Thyroid gland (tissue), 4 donors: Measurements from ENCODE around the gene PDGFC. TPM values are rescaled to one million over a fixed set of nuclear protein-coding genes. Genes with fewer than 3 reads are reported as not detected.

Experiments
- DNase-seq, 2 donors: peaks; one replicate each; pipeline ENCODE4 v3.0.0-alpha.2; 2019
- H3K27ac ChIP-seq, 3 donors: fragments of 200-600 bp; sonication (generic); 1 replicate in 2 of 3; 2 replicates in 1 of 3; pipeline ENCODE4 v1.5.1; 2016 to 2019; ENCODE audit warnings: mild to moderate bottlenecking in 1 of 3, moderate library complexity in 1 of 3
- H3K27me3 ChIP-seq: fragments of 200-600 bp; sonication (generic); one replicate; pipeline ENCODE4 v1.5.1; 2019
- H3K36me3 ChIP-seq, 2 donors: fragments of 200-600 bp; sonication (generic); one replicate each; pipeline ENCODE4 v1.5.1; 2016 to 2019
- H3K4me1 ChIP-seq, 2 donors: fragments of 200-600 bp; sonication (generic); one replicate each; pipeline ENCODE4 v1.5.1; 2017 to 2019
- H3K4me3 ChIP-seq, 3 donors: fragments of 200-600 bp; sonication (generic); replicated peaks in 1 of 3; 1 replicate in 2 of 3; 2 replicates in 1 of 3; pipeline ENCODE4 v1.5.1; 2016; ENCODE audit warnings: mild to moderate bottlenecking in 1 of 3
- H3K9me3 ChIP-seq: fragments of 200-600 bp; sonication (generic); one replicate; pipeline ENCODE4 v1.5.1; 2017
- CTCF ChIP-seq, 6 experiments: fragments of 200-600 bp in 3 of 6; fragments of 450-650 bp in 3 of 6; sonication (generic) in 3 of 6; IDR thresholded peaks; one replicate each; pipeline ENCODE4 v1.5.1; 2016 to 2019; ENCODE audit warnings: antibody characterized with exemption in 6 of 6, mild to moderate bottlenecking in 2 of 6, inconsistent platforms in 1 of 6, moderate library complexity in 1 of 6
- POLR2A ChIP-seq, 2 donors: fragments of 450-650 bp; IDR thresholded peaks; one replicate each; pipeline ENCODE4 v1.6.1; 2017; ENCODE audit warnings: antibody characterized with exemption in 2 of 2, mild to moderate bottlenecking in 2 of 2, moderate library complexity in 1 of 2
- WGBS, 2 donors: methylation state at CpG; one replicate each; pipeline ENCODE4 v1.1.5; 2017; 5-methylcytosine and 5-hydroxymethylcytosine counted together
- intact Hi-C: fragments of 100-400 bp; cut with DNase I; formaldehyde crosslinking; loops from one replicate; pipeline ENCODE4 v1.15.1; 2023
- total RNA-seq, 4 donors: library from RNA; depleted of rRNA; stranded (reverse); fragments of >200 nt; gene quantifications; one replicate each; pipeline ENCODE4 v1.2.3, GENCODE V29; 2016

PDGFC gene
- total RNA-seq, 4 donors from 2014 or later, result 28.9 to 34.6 (median 29.9) TPM

DNA sequence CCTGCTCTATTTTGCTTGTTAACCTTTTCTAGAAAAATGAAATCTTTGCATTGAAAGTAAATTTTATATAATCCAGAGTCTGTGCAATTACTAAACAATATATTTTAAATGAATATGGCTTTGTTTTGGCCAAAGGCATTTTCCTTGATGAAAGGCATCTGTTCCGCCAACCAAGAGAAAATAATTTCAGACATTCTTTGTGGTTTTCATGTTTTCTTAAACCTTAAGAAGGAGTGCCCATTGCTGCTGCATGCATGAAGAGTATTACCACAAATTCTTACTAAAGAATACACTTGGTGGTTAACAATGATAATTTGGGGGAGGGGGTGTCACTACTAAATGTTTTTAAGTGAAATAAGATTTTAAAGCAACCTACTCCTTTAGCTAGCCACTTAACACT, 2.7 kb upstream of the PDGFC start:
- Histone ChIP-seq H3K4me1 (peaks cover 10 to 17% of the 10 kb centered on the region in 2 donors), H3K9me3 (no peaks in the 10 kb centered on the region), H3K4me3 (no peak overlapping the region), H3K27me3 (no peaks in the 10 kb centered on the region), H3K36me3 (no peaks in the 10 kb centered on the region), H3K27ac (no peak overlapping the region)
- 91 to 98% methylated on average over 1 of the region's 1 CpG for WGBS, 2 donors
- intact Hi-C loops, result loop anchor here (10.0 kb wide), 1 partner anchor 71 kb away; no protein-coding TSS in a partner anchor
- DNase-seq, result no peak
- no peak for TF ChIP-seq POLR2A (IDR thresholded peaks at IDR 0.05)
- TF ChIP-seq CTCF (IDR thresholded peaks at IDR 0.05), result no peak

DNA sequence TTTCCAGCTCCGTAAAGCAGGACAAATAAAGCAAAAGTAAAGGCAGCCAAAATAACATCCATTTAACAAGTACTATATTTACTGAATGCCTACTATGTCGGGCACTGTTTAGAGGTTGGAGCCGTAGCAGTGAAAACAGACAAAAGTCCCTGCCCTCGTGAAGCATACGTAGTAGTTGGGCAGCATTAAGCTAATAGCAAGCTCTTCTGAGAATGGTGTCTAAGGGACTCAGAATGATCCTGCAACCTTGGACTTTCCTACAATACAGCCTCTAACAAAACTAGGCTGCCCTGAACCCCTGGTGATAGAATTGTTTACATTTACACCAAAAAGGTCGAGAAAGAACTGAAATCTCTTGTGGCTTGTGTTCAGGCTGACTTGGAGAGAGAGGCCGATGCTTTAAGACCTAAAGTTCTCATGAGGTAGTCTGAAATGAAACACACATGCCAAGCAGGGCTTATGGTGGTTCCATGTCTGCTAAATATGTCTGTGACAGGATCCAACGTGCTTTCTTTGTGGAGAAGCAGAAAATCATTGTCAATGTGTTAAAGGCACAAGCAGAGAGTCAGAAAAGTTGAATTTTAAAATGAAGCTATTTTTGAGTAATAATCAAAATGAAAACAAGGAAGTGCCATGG, 898 bp upstream of the PDGFC start:
- Histone ChIP-seq H3K27me3 (no peaks in the 10 kb centered on the region), H3K36me3 (no peaks in the 10 kb centered on the region), H3K4me3 (peak overlapping the region; percentile 47 to 58 (median 54)), H3K27ac (peak overlapping the region; percentile 85 to 95 (median 90)), H3K4me1 (peaks cover 23 to 28% of the 10 kb centered on the region in 2 donors), H3K9me3 (no peaks in the 10 kb centered on the region)
- DNase-seq, result no peak
- WGBS, 2 donors, result 18 to 22% methylated on average over 8 of the region's 8 CpGs
- TF ChIP-seq POLR2A (IDR thresholded peaks at IDR 0.05) (no peak), CTCF (IDR thresholded peaks at IDR 0.05) (no peak)
- intact Hi-C loops, result loop anchor here (10.0 kb wide), 1 partner anchor 72 kb away; no protein-coding TSS in a partner anchor

GRCh38 chr4:156971165-156971675, 379 bp downstream of the PDGFC start:
- intact Hi-C loops, result loop anchor here (10.0 kb wide), 1 partner anchor 74 kb away; no protein-coding TSS in a partner anchor
- Histone ChIP-seq H3K27ac (peak overlapping the region; percentile 85 to 95 (median 90)), H3K9me3 (no peaks in the 10 kb centered on the region), H3K4me3 (peak overlapping the region; percentile 47 to 58 (median 54)), H3K4me1 (peaks cover 23 to 28% of the 10 kb centered on the region in 2 donors), H3K36me3 (no peaks in the 10 kb centered on the region), H3K27me3 (no peaks in the 10 kb centered on the region)
- 0% methylated on average over 18 to 28 of the region's 51 CpGs for WGBS, 2 donors
- DNase-seq, result peak; percentile 67 to 68
- TF ChIP-seq CTCF (IDR thresholded peaks at IDR 0.05) (peak in 1 of 6 experiments; percentile 2), POLR2A (IDR thresholded peaks at IDR 0.05) (no peak)

- H3K36me3 ChIP-seq, result no peaks in the 10 kb centered on the region
- DNase-seq, result peak; percentile 68 to 69
- intact Hi-C loops, result loop anchor here (10.0 kb wide), 1 partner anchor 74 kb away; no protein-coding TSS in a partner anchor
- H3K4me1 ChIP-seq, result peaks cover 23 to 28% of the 10 kb centered on the region in 2 donors
- H3K27me3 ChIP-seq, result no peaks in the 10 kb centered on the region
- 2 to 3% methylated on average over 22 of the region's 22 CpGs for WGBS, 2 donors
- H3K27ac ChIP-seq, result peak overlapping the region; percentile 85 to 95 (median 90)
- peak overlapping the region; percentile 13 to 47 (median 13) for H3K4me3 ChIP-seq
- no peaks in the 10 kb centered on the region for H3K9me3 ChIP-seq
- peak in 4 of 6 experiments; percentile 21 to 54 (median 42) for TF ChIP-seq CTCF (IDR thresholded peaks at IDR 0.05)
- TF ChIP-seq POLR2A (IDR thresholded peaks at IDR 0.05), result peak in 1 of 2 donors; percentile 41
These were observed 966 bp downstream of the PDGFC start for GRCh38 chr4:156970501-156971164.
